Subcutaneous adipose tissue (tissue), 4 donors: ENCODE results near the gene LBHD1. TPM values are rescaled to one million over a fixed set of nuclear protein-coding genes. Genes with fewer than 3 reads are reported as not detected.

Experiments
- CTCF ChIP-seq: fragments of 450-650 bp; IDR thresholded peaks from one replicate; pipeline ENCODE4 v1.5.1; 2016; ENCODE audit warnings: low read depth, mild to moderate bottlenecking, control low read depth, antibody characterized with exemption, moderate library complexity
- small RNA-seq: library from RNA; depleted of rRNA; stranded (forward); fragments of <200 nt; gene quantifications from one replicate; pipeline ENCODE3, GENCODE V24; 2016
- total RNA-seq, 4 donors: library from RNA; depleted of rRNA; stranded (reverse); fragments of >200 nt; gene quantifications; one replicate each; pipeline ENCODE4 v1.1.0, GENCODE V29; 2016

Gene LBHD1
- total RNA-seq, 4 donors from 2014 or later = 3.8 to 10.6 (median 5.5) TPM

- TF ChIP-seq CTCF = no peak
These were observed 56.5 kb downstream of the LBHD1 start for GRCh38 chr11:62615521-62615920.

GRCh38 chr11:62614275-62614674 is 57.8 kb downstream of the LBHD1 start:
- no peak for TF ChIP-seq CTCF

- TF ChIP-seq CTCF = no peak
These were observed 58.7 kb downstream of the LBHD1 start for GRCh38 chr11:62613291-62613778.

Small RNAs within 50 kb of the gene (small RNA-seq; reads per million reads assigned to genes)
- not detected for gene SNORA57

Other genes with a start within 250 kb of the LBHD1 start
- gene AHNAK, start 125.5 kb downstream of the LBHD1 start, total RNA-seq = 1,000 to 10,000 TPM; 1,199 to 1,973 (median 1,368) TPM
- 1,000 to 10,000 TPM in 3 of 4 donors, 100 to 1,000 TPM in 1; 650 to 1,310 (median 1,178) TPM for gene EEF1G, start 98.4 kb downstream of the LBHD1 start, total RNA-seq
- gene TUT1, start 80.7 kb downstream of the LBHD1 start, total RNA-seq = 10 to 100 TPM in 1 of 4 donors, 1 to 10 TPM in 3; 3.4 to 13.4 (median 7.9) TPM
- 10 to 100 TPM; 50.9 to 87.4 (median 61.6) TPM for gene MTA2, start 70.4 kb downstream of the LBHD1 start, total RNA-seq
- 100 to 1,000 TPM in 1 of 4 donors, 10 to 100 TPM in 3; 22.2 to 130 (median 39.7) TPM for gene EML3, start 59.5 kb downstream of the LBHD1 start, total RNA-seq
- gene ROM1, start 59.0 kb downstream of the LBHD1 start, total RNA-seq = 10 to 100 TPM in 1 of 4 donors, 1 to 10 TPM in 3; 1.1 to 11.2 (median 5.5) TPM
- gene B3GAT3, start 50.3 kb downstream of the LBHD1 start, total RNA-seq = 10 to 100 TPM; 13.5 to 29.5 (median 24.2) TPM
- 100 to 1,000 TPM in 2 of 4 donors, 10 to 100 TPM in 2; 79.4 to 118 (median 104) TPM for gene GANAB, start 25.7 kb downstream of the LBHD1 start, total RNA-seq
- 10 to 100 TPM in 3 of 4 donors, 1 to 10 TPM in 1; 7.7 to 14.3 (median 11.3) TPM for gene INTS5, start 19.0 kb downstream of the LBHD1 start, total RNA-seq
- 10 to 100 TPM; 13.7 to 47.1 (median 35.9) TPM for gene C11orf98, start 7.1 kb downstream of the LBHD1 start, total RNA-seq
- gene CSKMT, start 7.0 kb downstream of the LBHD1 start, total RNA-seq = 1 to 10 TPM; 2.4 to 9.6 (median 7.7) TPM
- 10 to 100 TPM in 1 of 4 donors, 1 to 10 TPM in 3; 4.2 to 10.9 (median 8.7) TPM for gene UQCC3, start 594 bp downstream of the LBHD1 start, total RNA-seq
- gene UBXN1, start 6.8 kb upstream of the LBHD1 start, total RNA-seq = 100 to 1,000 TPM; 113 to 235 (median 142) TPM
- 10 to 100 TPM; 17.3 to 42.2 (median 32.3) TPM for gene LRRN4CL, start 17.3 kb upstream of the LBHD1 start, total RNA-seq
- 100 to 1,000 TPM in 1 of 4 donors, 10 to 100 TPM in 3; 44.5 to 106 (median 48.4) TPM for gene BSCL2, start 35.2 kb upstream of the LBHD1 start, total RNA-seq
- under 1 TPM in 1 of 4 donors, not detected in 3; 0.88 TPM for gene GNG3, start 35.4 kb upstream of the LBHD1 start, total RNA-seq
- 10 to 100 TPM; 21.2 to 35.2 (median 29.3) TPM for gene HNRNPUL2, start 55.2 kb upstream of the LBHD1 start, total RNA-seq
- gene TTC9C, start 56.2 kb upstream of the LBHD1 start, total RNA-seq = 10 to 100 TPM; 17.5 to 57.4 (median 20.3) TPM
- gene ZBTB3, start 81.9 kb upstream of the LBHD1 start, total RNA-seq = 1 to 10 TPM; 3.9 to 7.7 (median 6.9) TPM
- 10 to 100 TPM; 46.9 to 75.8 (median 65.3) TPM for gene POLR2G, start 89.3 kb upstream of the LBHD1 start, total RNA-seq
- gene TAF6L, start 99.1 kb upstream of the LBHD1 start, total RNA-seq = 10 to 100 TPM; 12.1 to 25.8 (median 15.6) TPM
- 10 to 100 TPM; 37.7 to 74.0 (median 49.6) TPM for gene TMEM179B, start 115.1 kb upstream of the LBHD1 start, total RNA-seq
- 10 to 100 TPM; 14.5 to 22.6 (median 19.3) TPM for gene TMEM223, start 119.7 kb upstream of the LBHD1 start, total RNA-seq
- 10 to 100 TPM; 51.2 to 68.8 (median 55.1) TPM for gene NXF1, start 133.2 kb upstream of the LBHD1 start, total RNA-seq
- gene STX5, start 159.8 kb upstream of the LBHD1 start, total RNA-seq = 10 to 100 TPM; 21.2 to 38.8 (median 29.9) TPM
- not detected for gene TEX54, start 160.6 kb upstream of the LBHD1 start, total RNA-seq
- 10 to 100 TPM; 23.8 to 41.6 (median 34.5) TPM for gene WDR74, start 167.3 kb upstream of the LBHD1 start, total RNA-seq
- 100 to 1,000 TPM; 104 to 163 (median 125) TPM for gene SLC3A2, start 208.6 kb upstream of the LBHD1 start, total RNA-seq
- not detected for gene CHRM1, start 249.1 kb upstream of the LBHD1 start, total RNA-seq